Tibial nerve (tissue), 4 donors: Measurements from ENCODE around the gene CECR2. TPM values are rescaled to one million over a fixed set of nuclear protein-coding genes. Genes with fewer than 3 reads are reported as not detected.
A peak's percentile ranks its signal among the peaks of the same experiment; 100 is the strongest.

ENCODE experiments used
- DNase-seq, 2 donors: peaks; one replicate each; pipeline ENCODE4 v3.0.0-alpha.2; 2019; ENCODE audit warnings: low spot score in 2 of 2
- H3K27ac ChIP-seq, 4 donors: fragments of 200-600 bp; sonication (generic) in 3 of 4; one replicate each; pipeline ENCODE4 v1.5.1; 2017 to 2019; ENCODE audit warnings: mild to moderate bottlenecking in 1 of 4
- H3K27me3 ChIP-seq, 2 donors: fragments of 200-600 bp; sonication (generic) in 1 of 2; one replicate each; pipeline versions ENCODE4 v1.5.1 to v1.6.0; 2017 to 2019
- H3K36me3 ChIP-seq, 3 donors: fragments of 200-600 bp; sonication (generic); one replicate each; pipeline ENCODE4 v1.5.1; 2018 to 2019
- H3K4me1 ChIP-seq, 4 donors: fragments of 200-600 bp; sonication (generic) in 3 of 4; one replicate each; pipeline ENCODE4 v1.5.1; 2017 to 2019
- H3K4me3 ChIP-seq, 4 donors: fragments of 200-600 bp; sonication (generic) in 3 of 4; one replicate each; pipeline ENCODE4 v1.5.1; 2017 to 2019; ENCODE audit warnings: mild to moderate bottlenecking in 1 of 4, moderate library complexity in 1 of 4
- H3K9me3 ChIP-seq, 4 donors: fragments of 200-600 bp; sonication (generic) in 3 of 4; one replicate each; pipeline ENCODE4 v1.5.1; 2017 to 2019
- EP300 ChIP-seq, 2 donors: sonication (generic); formaldehyde crosslinking; IDR thresholded peaks; one replicate each; pipeline ENCODE4 v1.6.1; 2017; ENCODE audit warnings: antibody characterized with exemption in 2 of 2, mild to moderate bottlenecking in 1 of 2
- POLR2A ChIP-seq, 2 donors: fragments of 450-650 bp; IDR thresholded peaks; one replicate each; pipeline ENCODE4 v1.6.1; 2017; ENCODE audit warnings: antibody characterized with exemption in 2 of 2, mild to moderate bottlenecking in 2 of 2, moderate library complexity in 2 of 2
- WGBS, 2 donors: methylation state at CpG; one replicate each; pipeline ENCODE4 v1.1.5; 2018; 5-methylcytosine and 5-hydroxymethylcytosine counted together
- total RNA-seq, 4 donors: library from RNA; depleted of rRNA; stranded (reverse); fragments of >200 nt; gene quantifications; one replicate each; pipeline ENCODE4 v1.1.0, GENCODE V29; 2016
- TF ChIP-seq, protein P1 (sequence below), 5 experiments: fragments of 200-600 bp in 3 of 5; fragments of 450-650 bp in 2 of 5; sonication (generic) in 3 of 5; IDR thresholded peaks; one replicate each; pipeline ENCODE4 v1.5.1; 2016 to 2019; ENCODE audit warnings: antibody characterized with exemption in 5 of 5, mild to moderate bottlenecking in 3 of 5, moderate library complexity in 2 of 5

CECR2 gene
- total RNA-seq, 4 donors from 2014 or later: 2.4 to 5.1 (median 3.6) TPM

DNA sequence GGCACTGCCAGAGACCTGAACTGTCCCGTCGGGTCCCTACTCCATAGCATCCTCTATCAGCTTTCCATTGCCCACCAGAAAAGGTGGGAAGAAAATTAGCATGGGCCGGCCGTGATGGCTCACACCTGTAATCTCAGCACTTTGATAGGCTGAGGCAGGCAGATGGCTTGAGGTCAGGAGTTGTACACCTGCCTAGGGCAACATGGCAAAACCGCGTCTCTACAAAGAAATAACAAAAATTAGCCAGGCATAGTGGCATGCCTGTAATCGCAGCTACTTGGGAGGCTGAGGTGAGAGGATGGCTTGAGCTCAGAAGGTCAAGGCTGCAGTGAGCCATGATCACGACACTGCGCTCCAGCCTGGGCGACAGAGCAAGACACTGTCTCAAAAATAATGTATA is 197.5 kb downstream of the CECR2 start:
- Histone ChIP-seq H3K4me3 (no peak overlapping the region), H3K27me3 (no peaks in the 10 kb centered on the region), H3K27ac (peak overlapping the region in 1 of 4 donors; percentile 35), H3K9me3 (no peaks in the 10 kb centered on the region), H3K4me1 (peaks cover 0 to 41% (median 16%) of the 10 kb centered on the region in 4 donors), H3K36me3 (no peaks in the 10 kb centered on the region)
- WGBS, 2 donors: 75 to 89% methylated on average over 10 of the region's 10 CpGs
- no peak for TF ChIP-seq EP300 (IDR thresholded peaks at IDR 0.05)
- TF ChIP-seq, protein P1, sequence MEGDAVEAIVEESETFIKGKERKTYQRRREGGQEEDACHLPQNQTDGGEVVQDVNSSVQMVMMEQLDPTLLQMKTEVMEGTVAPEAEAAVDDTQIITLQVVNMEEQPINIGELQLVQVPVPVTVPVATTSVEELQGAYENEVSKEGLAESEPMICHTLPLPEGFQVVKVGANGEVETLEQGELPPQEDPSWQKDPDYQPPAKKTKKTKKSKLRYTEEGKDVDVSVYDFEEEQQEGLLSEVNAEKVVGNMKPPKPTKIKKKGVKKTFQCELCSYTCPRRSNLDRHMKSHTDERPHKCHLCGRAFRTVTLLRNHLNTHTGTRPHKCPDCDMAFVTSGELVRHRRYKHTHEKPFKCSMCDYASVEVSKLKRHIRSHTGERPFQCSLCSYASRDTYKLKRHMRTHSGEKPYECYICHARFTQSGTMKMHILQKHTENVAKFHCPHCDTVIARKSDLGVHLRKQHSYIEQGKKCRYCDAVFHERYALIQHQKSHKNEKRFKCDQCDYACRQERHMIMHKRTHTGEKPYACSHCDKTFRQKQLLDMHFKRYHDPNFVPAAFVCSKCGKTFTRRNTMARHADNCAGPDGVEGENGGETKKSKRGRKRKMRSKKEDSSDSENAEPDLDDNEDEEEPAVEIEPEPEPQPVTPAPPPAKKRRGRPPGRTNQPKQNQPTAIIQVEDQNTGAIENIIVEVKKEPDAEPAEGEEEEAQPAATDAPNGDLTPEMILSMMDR (IDR thresholded peaks at IDR 0.05): no peak
- no peak for TF ChIP-seq POLR2A (IDR thresholded peaks at IDR 0.05)
- no peak for DNase-seq

DNA sequence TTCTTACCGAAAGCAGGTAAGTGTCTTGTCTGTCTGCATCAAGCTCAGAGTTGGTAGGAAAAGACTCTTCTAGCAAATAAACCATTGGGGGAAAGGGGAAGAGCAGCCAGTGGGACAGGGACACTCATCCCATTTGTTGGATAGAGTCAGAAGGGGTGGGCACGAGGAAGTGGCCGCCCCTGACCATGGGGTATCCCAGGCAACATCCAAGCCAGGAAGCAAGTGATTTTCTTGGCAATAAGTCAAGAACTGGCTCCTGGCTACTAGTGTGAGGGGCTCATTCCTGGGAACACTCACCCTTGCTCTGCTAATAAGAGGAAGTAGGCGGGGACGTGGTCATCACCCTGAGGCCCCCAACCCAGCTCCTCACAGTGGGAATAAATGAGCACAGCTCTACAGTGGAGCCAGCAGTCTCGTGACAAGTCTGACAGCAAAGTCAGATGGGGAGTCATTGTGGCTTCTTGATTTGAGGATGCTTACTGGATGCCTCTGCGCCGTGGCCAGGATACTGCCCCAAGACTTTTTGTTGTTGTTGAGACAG is 200.8 kb downstream of the CECR2 start:
- Histone ChIP-seq H3K9me3 (no peaks in the 10 kb centered on the region), H3K27me3 (no peaks in the 10 kb centered on the region), H3K27ac (peak overlapping the region; percentile 77 to 95 (median 88)), H3K4me3 (no peak overlapping the region), H3K36me3 (no peaks in the 10 kb centered on the region), H3K4me1 (peaks cover 0 to 28% (median 10%) of the 10 kb centered on the region in 4 donors)
- TF ChIP-seq POLR2A (IDR thresholded peaks at IDR 0.05) (no peak), EP300 (IDR thresholded peaks at IDR 0.05) (no peak)
- TF ChIP-seq, protein P1 (IDR thresholded peaks at IDR 0.05): no peak
- 37 to 42% methylated on average over 8 of the region's 8 CpGs for WGBS, 2 donors
- DNase-seq: no peak

DNA sequence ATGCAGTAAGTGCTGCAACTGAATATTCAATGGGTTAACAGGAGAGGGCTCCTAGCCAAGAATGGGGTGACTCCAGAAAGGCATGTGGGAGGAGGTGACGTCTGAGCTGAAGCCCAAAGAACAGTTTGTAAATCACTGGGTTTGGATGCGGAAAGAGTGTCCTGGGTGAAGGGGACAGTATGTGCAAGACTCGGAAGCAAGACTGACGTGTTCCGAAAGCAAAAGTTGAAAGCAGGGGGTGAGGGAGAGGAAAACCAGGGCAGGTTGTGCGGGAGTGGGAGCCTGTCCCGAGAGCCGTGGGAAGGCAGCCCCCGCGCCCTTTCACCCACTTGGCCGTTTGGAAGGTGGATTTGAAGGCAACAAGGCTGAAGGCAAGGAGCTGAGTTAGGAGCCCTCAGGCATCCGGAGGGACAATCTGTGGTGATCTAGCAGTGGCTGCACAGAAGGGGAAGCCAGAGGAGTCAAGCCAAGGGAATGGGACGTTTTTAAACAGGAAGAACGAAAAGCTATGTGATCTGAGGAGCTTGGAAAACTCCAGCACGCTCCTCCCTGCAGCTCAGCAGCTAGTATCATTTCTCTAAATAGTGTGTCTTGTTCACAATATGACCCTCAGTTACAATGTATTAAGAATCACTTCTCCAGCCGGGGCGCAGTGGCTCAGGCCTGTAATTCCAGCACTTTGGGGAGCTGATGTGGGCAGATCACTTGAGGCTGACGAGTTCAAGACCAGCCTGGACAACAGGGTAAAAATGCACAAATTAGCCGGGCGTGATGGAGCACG is 201.8 kb downstream of the CECR2 start:
- DNase-seq: peak; percentile 33 to 81
- TF ChIP-seq, protein P1 (IDR thresholded peaks at IDR 0.05): peak in 1 of 5 experiments; percentile 24
- TF ChIP-seq POLR2A (IDR thresholded peaks at IDR 0.05): peak; percentile 25 to 53
- peak; percentile 99 for TF ChIP-seq EP300 (IDR thresholded peaks at IDR 0.05)

DNA sequence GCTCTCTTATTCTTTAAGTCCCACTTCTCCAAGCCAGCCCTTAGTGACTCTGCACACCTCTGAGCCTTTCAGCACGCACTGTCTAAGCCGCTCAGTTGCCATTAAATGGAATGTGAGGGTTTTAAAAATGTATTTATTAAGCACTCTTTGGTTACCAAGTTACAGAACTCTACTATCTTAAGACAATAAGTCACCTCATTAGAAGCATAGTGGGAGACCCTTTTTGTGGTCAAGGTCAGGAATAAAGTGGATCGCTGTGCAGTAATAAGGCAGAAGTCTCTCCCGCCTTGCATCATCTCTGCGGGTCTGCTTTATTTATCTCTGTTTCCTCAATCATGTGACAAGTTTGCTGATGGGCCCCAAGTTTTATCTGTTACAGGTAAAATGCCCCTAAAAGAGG is 205.9 kb downstream of the CECR2 start:
- Histone ChIP-seq H3K9me3 (no peaks in the 10 kb centered on the region), H3K4me1 (peaks cover 0 to 33% (median 14%) of the 10 kb centered on the region in 4 donors), H3K36me3 (no peaks in the 10 kb centered on the region), H3K4me3 (no peak overlapping the region), H3K27me3 (no peaks in the 10 kb centered on the region), H3K27ac (peak overlapping the region in 1 of 4 donors; percentile 86)
- TF ChIP-seq, protein P1 (IDR thresholded peaks at IDR 0.05): no peak
- TF ChIP-seq EP300 (IDR thresholded peaks at IDR 0.05): no peak
- no peak for TF ChIP-seq POLR2A (IDR thresholded peaks at IDR 0.05)
- 84% methylated on average over 5 of the region's 5 CpGs for WGBS, 2 donors
- DNase-seq: no peak

More for the DNA sequence above, 201.8 kb downstream of the CECR2 start:
- peak overlapping the region; percentile 77 to 95 (median 88) for H3K27ac ChIP-seq
- H3K36me3 ChIP-seq: no peaks in the 10 kb centered on the region
- no peaks in the 10 kb centered on the region for H3K9me3 ChIP-seq
- 16 to 21% methylated on average over 21 of the region's 21 CpGs for WGBS, 2 donors
- peaks cover 0 to 34% (median 10%) of the 10 kb centered on the region in 4 donors for H3K4me1 ChIP-seq
- peak overlapping the region in 3 of 4 donors; percentile 10 to 44 (median 15) for H3K4me3 ChIP-seq
- H3K27me3 ChIP-seq: no peaks in the 10 kb centered on the region

DNA sequence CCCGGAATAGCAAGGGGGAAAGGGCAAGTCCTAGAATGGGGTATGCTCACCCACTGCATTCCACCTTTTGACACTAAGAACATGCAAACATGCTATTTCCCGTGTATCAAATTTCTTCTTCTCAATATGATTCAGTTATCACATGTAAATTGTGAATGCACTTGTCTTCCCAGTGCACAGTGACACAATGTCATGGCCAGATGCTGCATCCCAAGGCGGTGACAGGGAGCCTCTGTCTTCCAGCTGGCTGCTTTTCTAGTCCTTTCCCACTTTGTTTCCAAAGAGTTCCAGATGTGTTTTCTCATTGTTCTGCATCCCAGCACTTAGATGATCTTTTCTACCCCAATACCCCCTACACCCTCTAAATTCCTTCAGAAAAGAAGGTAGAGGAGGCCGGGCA is 206.4 kb downstream of the CECR2 start:
- WGBS, 2 donors: 61 to 72% methylated on average over 4 of the region's 4 CpGs
- DNase-seq: no peak
- Histone ChIP-seq H3K27me3 (no peaks in the 10 kb centered on the region), H3K4me1 (peaks cover 0 to 27% (median 11%) of the 10 kb centered on the region in 4 donors), H3K4me3 (no peak overlapping the region), H3K27ac (peak overlapping the region in 2 of 4 donors; percentile 86 to 93), H3K36me3 (no peaks in the 10 kb centered on the region), H3K9me3 (no peaks in the 10 kb centered on the region)
- TF ChIP-seq, protein P1 (IDR thresholded peaks at IDR 0.05): no peak
- TF ChIP-seq EP300 (IDR thresholded peaks at IDR 0.05): no peak
- no peak for TF ChIP-seq POLR2A (IDR thresholded peaks at IDR 0.05)
